ENCODE results near the gene CDK13. TPM values are rescaled to one million over a fixed set of nuclear protein-coding genes. Genes with fewer than 3 reads are reported as not detected.
"Not testable (repeated sequence)": the region's sequence is repeated elsewhere in the genome, so short reads cannot be mapped to it uniquely, and the experiment has no call there.

Gene CDK13
- total RNA-seq, 1 donor from 2014 or later = 68.1 TPM

DNA sequence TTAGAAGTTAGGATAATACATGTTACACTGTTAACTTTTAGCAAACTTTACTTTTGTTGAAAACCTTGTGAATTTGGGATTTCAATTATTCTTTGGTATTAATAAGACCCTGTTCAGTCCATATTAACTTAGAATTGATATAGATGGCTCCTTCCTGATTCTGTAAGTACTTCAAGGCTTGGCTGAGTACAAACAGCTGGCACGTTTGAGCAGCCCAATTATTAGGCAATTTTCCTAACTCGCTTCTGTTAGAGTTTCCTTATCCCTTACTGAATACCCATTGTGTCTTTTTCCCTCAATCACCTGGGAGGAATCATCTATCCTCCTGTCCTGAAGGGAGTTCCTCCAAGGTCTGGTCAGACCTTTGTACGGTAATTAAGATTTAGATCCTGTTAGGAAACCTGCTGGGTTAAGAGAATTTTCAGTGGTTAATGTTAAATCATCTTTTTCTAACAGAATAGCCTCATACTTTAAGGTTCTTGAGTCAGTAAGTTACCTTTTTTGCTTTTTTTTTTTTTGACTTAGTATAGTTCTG, 195.6 kb downstream of the CDK13 start:
- not testable (repeated sequence) for DNase-seq (ENCODE audit: extremely low read depth, low read depth, low spot score)

DNA sequence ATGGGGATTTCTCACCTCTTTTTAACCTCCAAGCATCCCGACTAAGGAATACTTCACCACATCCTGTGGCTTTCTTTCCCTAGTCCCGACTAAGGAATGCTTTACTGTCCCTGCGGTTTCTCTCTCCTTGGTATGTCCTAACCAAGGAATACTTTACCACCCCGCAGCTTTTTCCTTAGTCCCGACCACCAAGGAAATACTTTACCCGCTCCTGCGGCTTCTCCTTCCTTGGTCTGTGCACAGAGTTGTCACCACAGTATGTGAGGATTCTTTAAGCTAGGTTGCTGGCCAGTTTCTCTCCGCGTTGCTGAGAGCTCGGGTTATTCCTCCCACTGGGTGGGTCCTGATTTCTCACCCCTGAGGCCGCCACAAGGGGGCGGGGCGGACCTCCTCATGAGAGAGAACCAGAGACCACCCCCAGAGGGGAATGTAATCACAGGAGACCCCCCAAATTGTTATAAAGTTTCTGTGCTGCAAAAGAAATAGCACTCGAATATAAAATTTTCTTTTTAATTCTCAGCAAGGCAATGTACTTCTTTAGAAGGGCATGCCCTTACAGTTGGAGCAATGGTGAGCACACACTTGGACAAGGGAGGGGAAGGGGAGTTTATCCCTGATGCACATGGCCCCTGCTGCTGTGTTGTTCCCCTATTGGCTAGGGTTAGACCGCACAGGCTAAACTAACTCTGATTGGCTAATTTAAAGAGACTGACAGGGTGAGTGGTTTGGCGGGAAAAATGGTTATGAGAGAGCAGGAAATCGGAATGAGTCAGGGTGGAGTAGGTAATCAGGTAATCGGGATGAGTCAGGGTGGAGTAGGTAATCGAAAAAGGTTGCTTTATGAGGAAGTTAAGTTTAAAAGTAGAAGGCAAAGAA, 197.6 kb downstream of the CDK13 start:
- no peak for DNase-seq (ENCODE audit: extremely low read depth, low read depth, low spot score)

DNA sequence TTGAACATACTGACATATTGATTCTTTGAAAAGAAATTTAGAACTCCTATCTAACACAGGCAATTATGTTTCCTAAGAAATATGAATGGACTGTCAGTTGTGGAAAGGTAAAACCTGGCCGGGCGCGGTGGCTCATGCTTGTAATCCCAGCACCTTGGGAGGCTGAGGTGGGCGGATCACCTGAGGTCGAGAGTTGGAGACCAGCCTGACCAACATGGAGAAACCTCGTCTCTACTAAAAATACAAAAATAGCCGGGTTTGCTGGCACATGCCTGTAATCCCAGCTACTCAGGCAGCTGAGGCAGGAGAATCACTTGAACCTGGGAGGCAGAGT, 198.2 kb downstream of the CDK13 start:
- not testable (repeated sequence) for DNase-seq (ENCODE audit: extremely low read depth, low read depth, low spot score)

DNA sequence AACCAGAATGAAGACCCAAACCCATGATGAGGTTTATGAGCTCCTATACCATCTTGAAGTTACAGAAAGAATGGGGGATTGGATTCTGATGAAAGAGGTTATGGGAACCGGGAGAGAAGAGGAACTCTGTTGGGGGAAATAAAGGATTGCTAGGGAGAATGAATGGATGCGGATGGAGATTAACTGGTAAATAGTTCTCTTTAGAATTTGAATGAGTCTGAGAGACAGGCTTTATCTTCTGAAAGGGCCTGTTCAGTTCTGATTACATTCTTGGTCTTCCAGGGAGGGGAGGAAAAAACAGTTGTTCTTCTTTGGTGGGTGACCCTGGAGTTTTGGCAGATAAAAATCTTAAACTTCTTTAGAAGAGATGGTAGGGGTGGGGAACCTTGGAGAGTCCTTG, 198.6 kb downstream of the CDK13 start:
- DNase-seq (ENCODE audit: extremely low read depth, low read depth, low spot score) = no peak

Other genes with a start within 250 kb of the CDK13 start
- gene MPLKIP, start 184.4 kb downstream of the CDK13 start, total RNA-seq = 47.2 and 53.0 TPM in 2 replicates
- gene SUGCT, start 184.7 kb downstream of the CDK13 start, total RNA-seq = 3.1 and 4.3 TPM in 2 replicates